ENCODE data around the gene PRKRA.

- TF ChIP-seq CTCF (IDR thresholded peaks at IDR 0.05) (no peak), EZH2 (IDR thresholded peaks at IDR 0.05) (no peak), EZH2phosphoT487 (IDR thresholded peaks at IDR 0.05) (no peak)
These were observed 59.3 kb downstream of the PRKRA start for GRCh38 chr2:178391701-178392100.
